ENCODE measurements around the gene BNC2.

BNC2 gene

DNA sequence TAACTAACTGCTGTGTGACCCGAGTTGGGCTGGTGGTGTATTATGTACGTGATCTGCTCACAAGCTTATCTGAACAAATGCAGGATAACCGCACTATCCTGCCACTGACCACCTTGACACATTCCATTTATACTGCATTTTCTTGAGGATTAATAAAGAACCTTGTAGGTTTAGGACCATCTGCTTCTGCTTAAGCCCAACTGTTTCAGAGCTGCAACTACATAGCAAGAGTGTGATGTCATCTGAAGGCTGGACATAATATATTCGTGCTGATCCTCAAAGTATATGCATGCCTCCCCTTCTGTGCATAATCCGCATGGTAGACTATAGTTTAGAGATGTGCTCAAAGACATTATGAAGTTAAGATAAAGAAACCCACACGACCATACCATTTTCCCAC lies 435.9 kb downstream of the BNC2 start:
- DNase-seq: no peak

GRCh38 chr9:16433494-16433893 lies 437.0 kb downstream of the BNC2 start:
- DNase-seq: no peak

DNA sequence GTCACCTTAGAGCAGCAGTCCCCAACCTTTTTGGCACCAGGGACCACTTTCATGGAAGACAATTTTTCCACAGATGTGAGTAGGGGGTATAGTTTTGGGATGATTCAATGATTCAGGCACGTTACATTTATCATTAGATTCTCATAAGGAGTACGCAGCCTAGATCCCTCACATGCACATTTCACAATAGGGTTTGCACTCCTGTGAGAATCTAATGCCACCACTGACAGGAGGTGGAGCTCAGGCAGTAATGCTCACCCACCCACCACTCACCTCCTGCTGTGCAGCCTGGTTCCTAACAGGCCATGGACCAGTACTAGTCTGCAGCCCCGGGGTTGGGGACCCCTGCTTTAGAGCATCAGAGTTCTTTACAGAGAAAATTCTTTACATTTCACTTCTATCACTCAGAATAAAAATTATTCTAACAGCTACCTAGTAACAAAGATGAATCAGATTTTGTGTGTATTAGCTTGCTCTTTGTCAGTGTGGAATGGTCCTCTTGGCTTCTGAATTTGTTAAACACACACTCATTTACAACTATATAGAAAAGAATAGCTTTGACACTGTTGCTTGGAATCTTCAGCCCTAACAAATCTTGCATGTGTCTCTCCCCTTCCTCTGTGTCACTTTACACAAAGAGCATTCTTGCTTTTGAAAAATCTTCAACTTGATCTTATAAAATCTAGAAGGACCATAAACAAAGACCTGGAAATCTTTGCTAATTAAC lies 438.6 kb downstream of the BNC2 start:
- DNase-seq: no peak

GRCh38 chr9:16429671-16430070 lies 440.8 kb downstream of the BNC2 start:
- DNase-seq: no peak

- no peak for DNase-seq
Measured at GRCh38 chr9:16427873-16428427, 442.5 kb downstream of the BNC2 start.

DNA sequence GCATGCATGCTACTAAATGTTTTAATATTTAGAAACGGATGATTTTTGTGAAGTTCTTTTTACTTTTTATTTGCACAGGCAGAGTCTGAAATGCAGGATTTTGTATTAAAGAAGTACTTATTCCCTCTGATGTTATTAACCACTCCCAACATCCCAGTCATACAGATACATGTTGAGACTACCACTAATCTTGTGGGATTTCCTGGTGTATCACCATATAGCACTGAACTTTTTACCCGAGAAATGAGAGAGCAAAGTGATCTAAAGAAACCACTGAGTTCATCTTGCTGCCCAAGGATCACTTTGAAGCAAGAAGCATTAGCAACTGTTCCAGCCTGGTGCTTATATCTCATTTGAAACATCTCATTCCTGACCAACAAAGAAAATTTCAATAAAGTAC lies 443.8 kb downstream of the BNC2 start:
- no peak for DNase-seq

- no peak for DNase-seq
Measured at GRCh38 chr9:16425562-16426231, 444.8 kb downstream of the BNC2 start.

DNA sequence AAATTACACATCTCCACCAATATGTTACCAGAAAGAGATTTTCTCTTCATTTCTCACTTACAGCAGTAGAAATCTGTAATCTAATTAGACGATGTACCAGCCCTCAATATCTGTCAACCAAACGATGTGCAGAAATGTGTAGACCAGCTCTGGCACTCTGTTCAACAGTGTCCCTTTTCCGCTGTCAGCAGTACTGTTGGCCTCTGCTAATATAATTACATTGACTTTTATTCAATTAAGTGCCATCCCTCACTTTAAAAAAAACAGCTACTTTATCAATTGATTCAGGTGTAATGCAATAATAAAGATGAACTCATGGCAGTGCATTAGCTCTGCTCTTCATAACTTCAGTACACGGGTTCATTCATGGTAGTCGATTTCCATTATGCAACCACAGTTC lies 448.4 kb downstream of the BNC2 start:
- DNase-seq: no peak

DNA sequence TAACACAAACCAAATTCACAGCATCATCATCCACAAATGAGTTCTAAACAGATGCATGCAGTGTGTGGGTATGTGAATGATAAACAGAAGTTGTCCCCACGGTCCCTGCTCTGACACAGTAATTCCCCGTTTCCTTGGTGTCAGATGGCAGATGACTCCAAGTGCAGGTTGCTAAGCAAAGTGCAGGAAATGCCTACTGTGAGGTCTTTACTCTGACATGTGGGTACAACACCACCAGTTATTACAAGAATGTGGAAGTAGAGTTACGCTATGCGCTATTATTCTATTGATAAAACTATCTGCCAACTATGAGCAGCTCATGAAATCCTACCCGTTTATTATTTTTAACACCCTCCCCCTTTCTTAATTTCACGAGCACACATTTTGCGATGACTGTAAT lies 448.9 kb downstream of the BNC2 start:
- DNase-seq: no peak

DNA sequence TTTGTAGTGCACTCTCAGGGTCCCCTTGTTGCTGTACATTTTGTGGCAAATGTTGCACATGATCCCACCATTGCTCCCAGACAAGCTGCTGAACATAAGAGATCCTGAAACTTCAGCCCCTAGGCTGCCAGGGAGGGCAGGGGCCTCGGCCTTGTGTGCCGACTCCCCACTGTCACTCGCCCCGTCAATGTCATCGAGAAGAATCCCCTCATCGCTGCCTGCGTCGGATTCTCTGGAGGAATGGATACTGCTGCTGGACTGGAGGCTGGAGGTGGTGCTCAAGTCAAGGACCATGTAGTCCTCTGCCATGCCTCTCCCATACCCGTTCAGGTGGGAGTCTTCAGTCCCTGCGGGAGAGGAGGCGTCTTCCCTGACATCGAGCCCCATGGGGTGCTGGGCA lies 451.3 kb downstream of the BNC2 start:
- DNase-seq: no peak

- no peak for DNase-seq
Measured at GRCh38 chr9:16418721-16419120, 451.7 kb downstream of the BNC2 start.

DNA sequence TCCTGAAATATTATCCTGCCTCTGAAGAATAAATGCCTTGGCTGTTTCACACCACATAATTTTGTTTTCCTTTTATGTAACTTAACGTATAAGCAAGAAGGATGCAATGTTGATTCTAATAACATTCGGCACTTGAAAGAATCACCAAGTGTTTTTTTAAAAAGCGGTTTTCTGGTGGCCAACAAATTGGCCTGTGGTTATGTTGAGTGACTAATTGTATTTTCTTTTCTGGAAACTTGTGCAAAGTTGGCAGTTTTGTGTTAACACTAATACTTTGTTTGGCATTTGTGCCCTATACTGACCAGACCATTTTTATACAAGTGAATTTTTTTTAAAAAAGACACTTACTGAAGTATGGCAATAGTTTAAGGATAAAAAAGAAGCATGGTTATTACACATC lies 452.7 kb downstream of the BNC2 start:
- DNase-seq: no peak

- no peak for DNase-seq
Measured at GRCh38 chr9:16417161-16417560, 453.3 kb downstream of the BNC2 start.

GRCh38 chr9:16414451-16414850 lies 456.0 kb downstream of the BNC2 start:
- DNase-seq: no peak

- no peak for DNase-seq
Measured at GRCh38 chr9:16413509-16414016, 456.9 kb downstream of the BNC2 start.

- DNase-seq: no peak
Measured at GRCh38 chr9:16412740-16413139, 457.7 kb downstream of the BNC2 start.

DNA sequence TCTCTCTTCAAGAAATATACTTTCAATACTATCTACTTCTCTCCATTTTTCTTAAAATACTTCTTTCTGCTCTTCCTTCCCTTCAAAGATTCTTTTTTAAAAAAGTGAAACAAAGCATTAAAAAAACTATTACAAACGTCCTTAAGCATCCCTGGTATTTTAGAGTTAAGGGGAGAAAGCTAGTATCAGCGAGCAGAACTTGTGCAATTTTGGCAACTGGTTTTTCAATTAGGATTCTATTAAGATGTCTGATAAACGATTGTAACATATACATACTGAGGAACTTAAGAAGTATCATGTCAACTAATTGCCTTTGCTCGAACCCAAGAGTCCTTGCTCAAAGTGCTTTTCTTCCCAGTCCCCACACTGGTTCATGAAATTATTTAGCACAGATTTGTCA lies 459.2 kb downstream of the BNC2 start:
- DNase-seq: no peak

GRCh38 chr9:16410601-16411280 lies 459.7 kb downstream of the BNC2 start:
- DNase-seq: no peak

- DNase-seq: no peak
Measured at GRCh38 chr9:16407617-16408016, 462.9 kb downstream of the BNC2 start.

- DNase-seq: no peak
Measured at GRCh38 chr9:16406526-16407225, 463.8 kb downstream of the BNC2 start.

DNA sequence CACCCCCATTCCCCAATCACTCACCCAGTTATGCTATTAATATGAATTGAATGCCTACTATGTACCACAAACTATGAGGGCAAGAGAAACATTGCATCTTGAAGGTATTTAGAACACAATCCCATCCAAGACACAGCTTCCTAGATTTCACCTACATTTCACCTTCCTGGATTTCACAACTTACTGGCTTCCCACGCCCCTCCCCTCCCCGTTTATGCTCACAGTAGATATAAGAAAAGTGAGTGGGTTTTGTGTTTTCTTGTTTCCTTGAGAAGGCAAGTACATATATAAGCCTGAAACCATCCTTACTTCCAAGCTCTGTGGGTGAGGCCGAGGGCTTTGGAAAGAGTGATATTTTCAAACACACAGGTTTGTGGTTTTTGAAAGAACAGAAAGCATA lies 465.0 kb downstream of the BNC2 start:
- no peak for DNase-seq

- no peak for DNase-seq
Measured at GRCh38 chr9:16401701-16402100, 468.8 kb downstream of the BNC2 start.

- no peak for DNase-seq
Measured at GRCh38 chr9:16398691-16399090, 471.8 kb downstream of the BNC2 start.
